SK-N-SH (cell line): ENCODE results near the gene YIPF5. TPM values are rescaled to one million over a fixed set of nuclear protein-coding genes. Genes with fewer than 3 reads are reported as not detected.

Experiments used
- CTCF ChIA-PET: fragments of 300-600, 350-600 bp; formaldehyde crosslinking; extraction: SDS; loops from one replicate; lab custom pipeline; 2021; lab: Yijun Ruan, JAX
- POLR2A ChIA-PET: fragments of 350-600 bp; sonication (Branson Sonifier 250); formaldehyde crosslinking; extraction: SDS; loops from one replicate; lab custom pipeline; 2020; ENCODE audit warnings: antibody characterized with exemption, inconsistent platforms; lab: Yijun Ruan, JAX
- DNase-seq: peaks from one replicate; pipeline ENCODE4 v3.0.0; 2012
- H2AFZ ChIP-seq: fragments of 200-600 bp; sonication (generic); 2 replicates; pipeline ENCODE4 v1.8.1; 2016; ENCODE audit warnings: antibody characterized with exemption, mild to moderate bottlenecking, low read depth
- H3F3A ChIP-seq: fragments of 200-600 bp; sonication (generic); replicated peaks from 2 replicates; pipeline ENCODE3; 2016; ENCODE audit warnings: antibody characterized with exemption, mild to moderate bottlenecking; ENCODE audit not compliant: insufficient read depth
- H3K27ac ChIP-seq, 2 experiments: fragments of 200-500 bp in 1 of 2; fragments of 200-600 bp in 1 of 2; sonication (Bioruptor generic) in 1 of 2; sonication (generic), shearing (Covaris generic) in 1 of 2; 2 replicates each; pipeline versions ENCODE4 v1.5.1 to v1.6.1; 2014 to 2016; ENCODE audit warnings: low read depth in 2 of 2, inconsistent platforms in 1 of 2, low read length in 1 of 2, mild to moderate bottlenecking in 1 of 2, mixed read lengths in 1 of 2
- H3K27me3 ChIP-seq: fragments of 200-600 bp; sonication (generic), shearing (Covaris generic); 2 replicates; pipeline ENCODE4 v1.6.1; 2016; ENCODE audit warnings: mixed run types; ENCODE audit not compliant: insufficient read depth
- H3K36me3 ChIP-seq, 2 experiments: fragments of 200-500 bp in 1 of 2; fragments of 200-600 bp in 1 of 2; sonication (Bioruptor generic) in 1 of 2; sonication (generic) in 1 of 2; replicated peaks in 1 of 2; 2 replicates each; pipeline versions ENCODE3 to v1.5.1; 2014 to 2016; ENCODE audit warnings: low read length in 1 of 2, mild to moderate bottlenecking in 1 of 2; ENCODE audit not compliant: insufficient read depth in 2 of 2, control insufficient read depth in 1 of 2
- H3K4me1 ChIP-seq, 2 experiments: fragments of 200-500 bp in 1 of 2; fragments of 200-600 bp in 1 of 2; sonication (Bioruptor generic) in 1 of 2; sonication (generic), shearing (Covaris generic) in 1 of 2; 2 replicates each; pipeline versions ENCODE4 v1.5.1 to v1.6.1; 2014 to 2016; ENCODE audit warnings: low read depth in 1 of 2, low read length in 1 of 2, mixed run types in 1 of 2; ENCODE audit not compliant: insufficient read depth in 2 of 2, control insufficient read depth in 1 of 2
- H3K4me2 ChIP-seq: fragments of 200-600 bp; sonication (generic), shearing (Covaris generic); 2 replicates; pipeline ENCODE4 v1.6.1; 2017; ENCODE audit warnings: mixed run types
- H3K4me3 ChIP-seq, 2 experiments: fragments of 200-500 bp in 1 of 2; fragments of 200-600 bp in 1 of 2; sonication (Bioruptor generic) in 1 of 2; sonication (generic), shearing (Covaris generic) in 1 of 2; 2 replicates each; pipeline versions ENCODE4 v1.5.1 to v1.8.1; 2014 to 2016; ENCODE audit warnings: low read depth in 2 of 2, inconsistent platforms in 1 of 2, low read length in 1 of 2, mild to moderate bottlenecking in 1 of 2, mixed read lengths in 1 of 2, moderate library complexity in 1 of 2
- H3K79me2 ChIP-seq: fragments of 200-600 bp; sonication (generic); 2 replicates; pipeline ENCODE4 v1.8.1; 2017; ENCODE audit warnings: mild to moderate bottlenecking; ENCODE audit not compliant: insufficient read depth
- H3K9ac ChIP-seq: fragments of 200-600 bp; sonication (generic); 2 replicates; pipeline ENCODE4 v1.6.1; 2017; ENCODE audit warnings: mixed run types
- H3K9me2 ChIP-seq: fragments of 200-600 bp; sonication (generic); 2 replicates; pipeline ENCODE4 v1.6.1; 2017; ENCODE audit warnings: mixed run types
- H3K9me3 ChIP-seq: fragments of 200-600 bp; sonication (generic); 2 replicates; pipeline ENCODE4 v1.6.1; 2017; ENCODE audit warnings: mixed run types, mild to moderate bottlenecking, moderate library complexity
- H4K20me1 ChIP-seq: fragments of 200-600 bp; sonication (generic); 2 replicates; pipeline ENCODE4 v1.6.1; 2017; ENCODE audit warnings: mild to moderate bottlenecking, mixed run types; ENCODE audit not compliant: insufficient read depth
- CHD2 ChIP-seq: fragments of 150-350 bp; IDR thresholded peaks from 2 replicates; pipeline ENCODE4 v1.6.1; 2018; ENCODE audit warnings: low read length; ENCODE audit not compliant: partially characterized antibody
- FOXJ3 ChIP-seq: sonication (generic); formaldehyde crosslinking; IDR thresholded peaks from 2 replicates; pipeline ENCODE4 v1.5.1; 2020; ENCODE audit warnings: mild to moderate bottlenecking, missing genetic modification reagents
- GATA2 ChIP-seq: sonication (generic); formaldehyde crosslinking; IDR thresholded peaks from 2 replicates; pipeline ENCODE4 v1.5.0; 2020; ENCODE audit warnings: mild to moderate bottlenecking, missing genetic modification reagents
- MEF2A ChIP-seq: IDR thresholded peaks from 2 replicates; pipeline ENCODE4 v1.4.0; 2012; ENCODE audit warnings: low read depth, borderline replicate concordance
- RAD21 ChIP-seq: IDR thresholded peaks from 2 replicates; pipeline ENCODE4 v1.6.1; 2012; ENCODE audit warnings: mild to moderate bottlenecking, low read length
- SIN3A ChIP-seq: IDR thresholded peaks from 2 replicates; pipeline ENCODE4 v1.6.1; 2012; ENCODE audit warnings: low read depth, mild to moderate bottlenecking, low read length, moderate library complexity, borderline replicate concordance
- YY1 ChIP-seq: IDR thresholded peaks from 2 replicates; pipeline ENCODE4 v1.4.0; 2012; ENCODE audit warnings: low read depth, mild to moderate bottlenecking
- WGBS: methylation state at CpG from one replicate; pipeline ENCODE4 v1.1.6; 2017; ENCODE audit warnings: low lambda C conversion rate; 5-methylcytosine and 5-hydroxymethylcytosine counted together
- polyA plus RNA-seq, 3 experiments: library from polyadenylated mRNA; depleted of rRNA; stranded (reverse); fragments of >200 nt; gene quantifications; 2 replicates each; pipeline ENCODE4 v1.2.3, GENCODE V29; 2012
- TF ChIP-seq, protein P1 (sequence below): fragments of 200-600 bp; sonication (generic); IDR thresholded peaks from 2 replicates; pipeline ENCODE4 v1.6.1; 2017; ENCODE audit warnings: antibody characterized with exemption, mild to moderate bottlenecking, moderate library complexity
- TF ChIP-seq, protein P2 (sequence below): IDR thresholded peaks from 2 replicates; pipeline ENCODE4 v1.4.0; 2012; ENCODE audit warnings: low read depth, borderline replicate concordance
- TF ChIP-seq, protein P3 (sequence below): IDR thresholded peaks from 2 replicates; pipeline ENCODE4; 2012

YIPF5 gene
- polyA plus RNA-seq, 1 of the 3 experiments (the other 2 are of a cell fraction), result 36.2 TPM

DNA sequence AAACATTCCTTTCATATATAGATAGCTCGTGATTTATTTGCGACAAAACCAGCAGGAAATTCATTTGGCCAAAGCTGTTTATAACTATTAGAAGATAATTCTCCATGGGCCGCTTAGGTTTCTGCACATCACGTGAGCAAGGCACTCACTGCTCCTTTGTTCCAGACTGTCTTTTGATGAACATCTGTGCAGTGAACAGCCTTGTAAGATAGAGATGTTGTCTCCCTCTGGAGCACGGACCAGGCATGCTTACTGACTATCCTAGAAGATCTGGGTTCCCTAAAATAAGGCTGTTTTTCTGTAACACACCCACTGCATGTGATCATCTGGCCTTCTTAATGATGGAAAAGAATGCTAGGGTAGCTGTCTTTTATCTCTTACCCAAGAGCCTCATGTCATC lies 30.9 kb downstream of the YIPF5 start:
- H4K20me1 ChIP-seq, result no peaks in the 10 kb centered on the region
- ChIA-PET CTCF (interaction anchor here (0.9 to 3.4 kb wide), 7 partner anchors 12 to 1224 kb away, joined by 3 to 10 read pairs (median 4); partner anchors contain the start of gene NR3C1), POLR2A (no interaction called here)
- H3K27me3 ChIP-seq, result no peaks in the 10 kb centered on the region
- H3K9ac ChIP-seq, result no peak overlapping the region
- H3K36me3 ChIP-seq, result no peaks in the 10 kb centered on the region
- H3K4me3 ChIP-seq, result no peak overlapping the region
- peaks cover 0 to 3% of the 10 kb centered on the region in 2 experiments; a peak in 1 of 4 replicates for H3K4me1 ChIP-seq
- TF ChIP-seq MEF2A, result no peak
- TF ChIP-seq, protein P1, sequence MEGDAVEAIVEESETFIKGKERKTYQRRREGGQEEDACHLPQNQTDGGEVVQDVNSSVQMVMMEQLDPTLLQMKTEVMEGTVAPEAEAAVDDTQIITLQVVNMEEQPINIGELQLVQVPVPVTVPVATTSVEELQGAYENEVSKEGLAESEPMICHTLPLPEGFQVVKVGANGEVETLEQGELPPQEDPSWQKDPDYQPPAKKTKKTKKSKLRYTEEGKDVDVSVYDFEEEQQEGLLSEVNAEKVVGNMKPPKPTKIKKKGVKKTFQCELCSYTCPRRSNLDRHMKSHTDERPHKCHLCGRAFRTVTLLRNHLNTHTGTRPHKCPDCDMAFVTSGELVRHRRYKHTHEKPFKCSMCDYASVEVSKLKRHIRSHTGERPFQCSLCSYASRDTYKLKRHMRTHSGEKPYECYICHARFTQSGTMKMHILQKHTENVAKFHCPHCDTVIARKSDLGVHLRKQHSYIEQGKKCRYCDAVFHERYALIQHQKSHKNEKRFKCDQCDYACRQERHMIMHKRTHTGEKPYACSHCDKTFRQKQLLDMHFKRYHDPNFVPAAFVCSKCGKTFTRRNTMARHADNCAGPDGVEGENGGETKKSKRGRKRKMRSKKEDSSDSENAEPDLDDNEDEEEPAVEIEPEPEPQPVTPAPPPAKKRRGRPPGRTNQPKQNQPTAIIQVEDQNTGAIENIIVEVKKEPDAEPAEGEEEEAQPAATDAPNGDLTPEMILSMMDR, result no peak
- no peak for TF ChIP-seq GATA2 (CRISPR knock-in tag)
- no peak for TF ChIP-seq CHD2
- TF ChIP-seq, protein P2, sequence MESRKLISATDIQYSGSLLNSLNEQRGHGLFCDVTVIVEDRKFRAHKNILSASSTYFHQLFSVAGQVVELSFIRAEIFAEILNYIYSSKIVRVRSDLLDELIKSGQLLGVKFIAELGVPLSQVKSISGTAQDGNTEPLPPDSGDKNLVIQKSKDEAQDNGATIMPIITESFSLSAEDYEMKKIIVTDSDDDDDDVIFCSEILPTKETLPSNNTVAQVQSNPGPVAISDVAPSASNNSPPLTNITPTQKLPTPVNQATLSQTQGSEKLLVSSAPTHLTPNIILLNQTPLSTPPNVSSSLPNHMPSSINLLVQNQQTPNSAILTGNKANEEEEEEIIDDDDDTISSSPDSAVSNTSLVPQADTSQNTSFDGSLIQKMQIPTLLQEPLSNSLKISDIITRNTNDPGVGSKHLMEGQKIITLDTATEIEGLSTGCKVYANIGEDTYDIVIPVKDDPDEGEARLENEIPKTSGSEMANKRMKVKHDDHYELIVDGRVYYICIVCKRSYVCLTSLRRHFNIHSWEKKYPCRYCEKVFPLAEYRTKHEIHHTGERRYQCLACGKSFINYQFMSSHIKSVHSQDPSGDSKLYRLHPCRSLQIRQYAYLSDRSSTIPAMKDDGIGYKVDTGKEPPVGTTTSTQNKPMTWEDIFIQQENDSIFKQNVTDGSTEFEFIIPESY, result no peak
- TF ChIP-seq RAD21, result 0 out of 2 replicates have a peak, but pooled peaks have one; percentile 10
- TF ChIP-seq FOXJ3, result no peak
- TF ChIP-seq, protein P3, sequence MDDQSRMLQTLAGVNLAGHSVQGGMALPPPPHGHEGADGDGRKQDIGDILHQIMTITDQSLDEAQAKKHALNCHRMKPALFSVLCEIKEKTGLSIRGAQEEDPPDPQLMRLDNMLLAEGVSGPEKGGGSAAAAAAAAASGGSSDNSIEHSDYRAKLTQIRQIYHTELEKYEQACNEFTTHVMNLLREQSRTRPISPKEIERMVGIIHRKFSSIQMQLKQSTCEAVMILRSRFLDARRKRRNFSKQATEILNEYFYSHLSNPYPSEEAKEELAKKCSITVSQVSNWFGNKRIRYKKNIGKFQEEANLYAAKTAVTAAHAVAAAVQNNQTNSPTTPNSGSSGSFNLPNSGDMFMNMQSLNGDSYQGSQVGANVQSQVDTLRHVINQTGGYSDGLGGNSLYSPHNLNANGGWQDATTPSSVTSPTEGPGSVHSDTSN, result no peak
- H3K27ac ChIP-seq, result no peak overlapping the region; a peak in 1 of 4 replicates
- H2AFZ ChIP-seq, result no peak overlapping the region
- no peak for DNase-seq
- H3K4me2 ChIP-seq, result no peak overlapping the region
- H3K9me2 ChIP-seq, result no peaks in the 10 kb centered on the region
- no peaks in the 10 kb centered on the region for H3F3A ChIP-seq
- no peaks in the 10 kb centered on the region for H3K9me3 ChIP-seq
- 93% methylated on average over 5 of the region's 5 CpGs for WGBS
- H3K79me2 ChIP-seq, result no peaks in the 10 kb centered on the region

DNA sequence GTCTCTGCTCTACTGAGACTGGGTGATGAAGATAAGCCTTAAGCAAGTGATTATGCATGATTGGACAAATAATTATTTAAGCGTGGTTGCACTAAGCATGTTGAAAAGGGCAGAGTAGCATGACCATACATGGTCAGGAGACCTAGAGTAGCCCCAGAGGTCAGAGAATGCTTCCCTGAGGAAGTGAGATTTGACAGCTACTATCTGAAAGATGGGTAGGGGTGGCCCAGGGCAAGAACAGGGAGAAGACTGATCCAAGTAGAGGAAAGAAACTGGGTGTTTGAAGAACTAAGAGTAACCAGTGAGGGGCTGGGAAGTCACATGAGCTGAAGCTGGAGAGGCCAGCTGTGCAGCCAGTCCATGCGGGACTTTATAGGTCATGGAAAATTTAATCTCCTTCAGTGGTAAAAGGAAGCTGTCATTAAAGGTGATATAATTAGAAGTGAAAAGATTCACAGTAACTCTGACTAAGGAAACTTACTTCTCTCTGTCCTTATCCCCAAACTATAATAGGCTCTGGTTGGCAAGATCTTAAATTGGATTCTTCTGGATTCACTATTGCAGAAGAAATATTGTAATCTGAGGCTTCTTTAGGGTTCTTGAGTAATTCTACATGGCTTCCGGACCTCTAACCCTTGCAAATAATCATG lies 35.2 kb downstream of the YIPF5 start:
- no peak overlapping the region for H3K4me3 ChIP-seq
- no peaks in the 10 kb centered on the region for H3F3A ChIP-seq
- H3K4me2 ChIP-seq, result no peak overlapping the region
- no peaks in the 10 kb centered on the region for H3K36me3 ChIP-seq
- no peaks in the 10 kb centered on the region for H3K9me2 ChIP-seq
- no peaks in the 10 kb centered on the region for H4K20me1 ChIP-seq
- CTCF ChIA-PET, result no interaction called here
- H3K27me3 ChIP-seq, result no peaks in the 10 kb centered on the region
- H3K9ac ChIP-seq, result no peak overlapping the region
- no peak for DNase-seq
- H3K79me2 ChIP-seq, result no peaks in the 10 kb centered on the region
- H3K4me1 ChIP-seq, result no peaks in the 10 kb centered on the region; a peak in 1 of 4 replicates
- 80% methylated on average over 3 of the region's 3 CpGs for WGBS
- H3K27ac ChIP-seq, result no peak overlapping the region
- H3K9me3 ChIP-seq, result no peaks in the 10 kb centered on the region
- TF ChIP-seq YY1, result no peak
- TF ChIP-seq SIN3A, result no peak
- TF ChIP-seq, all 33 proteins: peak for 0
- no peak overlapping the region for H2AFZ ChIP-seq
- POLR2A ChIA-PET, result no interaction called here
